Skin of body (tissue), 2 donors: ENCODE measurements around the gene SPECC1. TPM values are rescaled to one million over a fixed set of nuclear protein-coding genes. Genes with fewer than 3 reads are reported as not detected.
"Not testable (repeated sequence)": the region's sequence is repeated elsewhere in the genome, so short reads cannot be mapped to it uniquely, and the experiment has no call there.

Experiments used
- DNase-seq: peaks from one replicate; lab custom pipeline; 2025; lab: John Stamatoyannopoulos, UW
- total RNA-seq: library from RNA; depleted of rRNA; stranded (reverse); fragments of >200 nt; gene quantifications from one replicate; pipeline ENCODE4 v1.2.3, GENCODE V29; 2014

The SPECC1 gene
- total RNA-seq, 1 donor from 2014 or later = 21.3 TPM

GRCh38 chr17:20010936-20011335, 1.8 kb downstream of the SPECC1 start:
- DNase-seq = no peak

- no peak for DNase-seq
These were observed 2.9 kb downstream of the SPECC1 start for GRCh38 chr17:20012017-20012536.

GRCh38 chr17:20016475-20016992, 7.4 kb downstream of the SPECC1 start:
- not testable (repeated sequence) for DNase-seq

- no peak for DNase-seq
These were observed 13.5 kb downstream of the SPECC1 start for GRCh38 chr17:20022701-20023100.

- no peak for DNase-seq
These were observed 17.8 kb downstream of the SPECC1 start for GRCh38 chr17:20026960-20027359.

GRCh38 chr17:20028443-20028842, 19.3 kb downstream of the SPECC1 start:
- DNase-seq = no peak

- DNase-seq = no peak
These were observed 23.5 kb downstream of the SPECC1 start for GRCh38 chr17:20032636-20033035.

- no peak for DNase-seq
These were observed 24.3 kb downstream of the SPECC1 start for GRCh38 chr17:20033415-20033814.

- DNase-seq = no peak
These were observed 26.3 kb downstream of the SPECC1 start for GRCh38 chr17:20035501-20035900.

GRCh38 chr17:20037286-20037685, 28.1 kb downstream of the SPECC1 start:
- not testable (repeated sequence) for DNase-seq

- no peak for DNase-seq
These were observed 29.9 kb downstream of the SPECC1 start for GRCh38 chr17:20039037-20039436.

GRCh38 chr17:20040216-20040615, 31.1 kb downstream of the SPECC1 start:
- DNase-seq = no peak

- no peak for DNase-seq
These were observed 33.9 kb downstream of the SPECC1 start for GRCh38 chr17:20043021-20043420.

- DNase-seq = no peak
These were observed 36.3 kb downstream of the SPECC1 start for GRCh38 chr17:20045476-20045875.

GRCh38 chr17:20046629-20047028, 37.5 kb downstream of the SPECC1 start:
- no peak for DNase-seq

GRCh38 chr17:20051624-20052023, 42.5 kb downstream of the SPECC1 start:
- no peak for DNase-seq

- DNase-seq = no peak
These were observed 44.3 kb downstream of the SPECC1 start for GRCh38 chr17:20053361-20053964.

- no peak for DNase-seq
These were observed 50.6 kb downstream of the SPECC1 start for GRCh38 chr17:20059728-20060188.

- DNase-seq = peak; percentile 93
These were observed 54.8 kb downstream of the SPECC1 start for GRCh38 chr17:20063665-20064648.

- DNase-seq = peak; percentile 83
These were observed 57.1 kb downstream of the SPECC1 start for GRCh38 chr17:20066253-20066652.

- no peak for DNase-seq
These were observed 58.6 kb downstream of the SPECC1 start for GRCh38 chr17:20067711-20068110.

- no peak for DNase-seq
These were observed 59.3 kb downstream of the SPECC1 start for GRCh38 chr17:20068445-20068844.
